Measurements from ENCODE around the gene UNC5C.

The UNC5C gene

GRCh38 chr4:95388911-95389310 lies 159.9 kb downstream of the UNC5C start:
- no peak for DNase-seq

- no peak for DNase-seq
Observed at GRCh38 chr4:95387719-95388118, 161.1 kb downstream of the UNC5C start.

DNA sequence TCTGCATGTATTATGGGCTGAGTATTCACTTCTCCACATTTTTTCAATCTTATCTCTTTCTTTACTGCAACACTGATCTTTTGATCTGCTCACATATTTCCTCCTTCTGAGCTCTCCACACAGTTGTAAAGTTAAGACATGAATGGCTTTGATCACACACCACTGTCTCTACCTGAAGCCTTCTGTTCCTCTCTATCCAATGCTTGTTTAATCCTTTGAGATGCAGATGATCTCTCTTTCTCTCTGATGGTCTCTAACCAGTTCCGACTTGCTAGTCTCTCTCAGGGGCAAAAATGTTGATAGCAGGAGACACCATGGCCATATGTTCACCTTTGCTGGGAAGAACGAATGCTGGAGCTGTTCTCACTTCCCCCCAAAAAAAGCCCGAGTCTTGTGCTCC lies 162.4 kb downstream of the UNC5C start:
- DNase-seq: no peak

DNA sequence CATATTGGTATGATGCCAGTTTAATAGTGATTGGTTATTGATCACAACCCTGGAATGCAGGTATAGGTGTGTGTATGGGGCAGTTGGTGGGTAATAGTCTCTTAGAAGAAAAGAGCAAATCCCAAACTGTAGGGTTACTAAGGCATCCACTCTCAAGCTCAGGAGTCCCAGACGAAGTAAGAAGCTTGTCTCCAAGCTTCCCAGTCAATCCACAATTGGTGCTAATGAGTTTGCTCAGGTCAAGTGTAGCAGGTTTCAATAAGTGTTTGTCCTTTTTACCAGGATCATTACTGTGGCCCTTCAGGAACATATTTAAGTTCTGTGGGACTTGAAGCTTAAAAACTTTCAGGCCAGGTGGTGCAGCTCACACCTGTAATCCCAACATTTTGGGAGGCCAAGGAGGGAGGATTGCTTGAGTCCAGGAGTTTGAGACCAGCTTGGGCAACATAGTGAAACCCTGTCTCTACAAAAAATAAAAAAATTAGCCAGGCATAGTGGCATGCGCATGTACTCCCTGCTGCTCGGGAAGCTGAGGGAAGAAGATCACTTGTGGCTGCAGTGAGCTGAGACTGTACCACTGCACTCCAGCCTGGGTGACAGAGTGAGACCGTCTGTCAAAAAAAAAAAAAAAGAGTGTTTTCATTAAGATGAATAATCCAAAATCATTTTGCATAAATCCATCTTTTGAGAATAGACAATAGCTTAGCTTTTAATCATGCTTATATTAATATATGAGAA lies 166.8 kb downstream of the UNC5C start:
- no peak for DNase-seq

DNA sequence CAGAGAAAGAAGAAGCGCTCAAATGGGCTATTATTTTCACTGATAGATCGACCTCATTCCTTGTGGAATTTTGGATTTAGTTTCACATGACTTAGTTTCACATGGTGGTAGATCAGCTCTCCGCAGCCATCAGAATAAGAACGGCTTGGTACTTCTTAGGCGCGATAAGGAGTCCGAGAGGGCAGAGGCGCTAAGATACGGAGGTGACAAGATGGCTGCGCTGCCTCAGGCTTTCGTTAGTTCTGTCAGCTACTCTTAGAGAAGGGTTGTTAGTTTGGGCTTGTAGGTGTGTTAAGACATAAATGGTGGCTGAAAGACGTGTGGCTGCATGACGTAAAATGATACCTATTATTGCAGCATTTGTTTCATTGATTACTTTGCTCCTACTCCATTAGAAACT lies 169.1 kb downstream of the UNC5C start:
- DNase-seq: no peak

DNA sequence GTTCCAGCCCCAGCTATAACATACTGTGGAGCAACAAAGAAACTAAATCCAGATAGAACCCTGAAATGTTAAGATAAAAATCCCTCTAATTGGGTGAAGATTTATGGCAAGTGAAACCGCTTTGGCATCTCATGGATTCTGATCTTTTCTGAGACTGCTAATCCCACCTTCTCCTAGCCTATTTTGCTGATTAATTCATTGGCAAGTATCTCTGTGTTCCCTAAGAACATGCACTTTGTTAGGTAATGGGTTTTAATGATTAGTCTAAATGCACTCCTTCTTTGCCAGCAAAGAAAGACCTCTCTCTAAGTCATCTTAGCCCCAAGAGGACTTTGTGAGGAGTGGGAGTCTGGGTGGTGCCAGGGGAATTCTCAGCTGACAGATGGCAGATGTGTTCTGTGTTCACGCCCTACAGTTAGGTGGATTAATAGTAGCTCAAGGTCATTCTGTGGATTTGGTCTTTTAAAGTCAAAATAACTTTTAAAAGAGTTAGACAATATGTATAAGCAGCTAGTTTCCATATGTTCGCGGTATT lies 171.3 kb downstream of the UNC5C start:
- no peak for DNase-seq

DNA sequence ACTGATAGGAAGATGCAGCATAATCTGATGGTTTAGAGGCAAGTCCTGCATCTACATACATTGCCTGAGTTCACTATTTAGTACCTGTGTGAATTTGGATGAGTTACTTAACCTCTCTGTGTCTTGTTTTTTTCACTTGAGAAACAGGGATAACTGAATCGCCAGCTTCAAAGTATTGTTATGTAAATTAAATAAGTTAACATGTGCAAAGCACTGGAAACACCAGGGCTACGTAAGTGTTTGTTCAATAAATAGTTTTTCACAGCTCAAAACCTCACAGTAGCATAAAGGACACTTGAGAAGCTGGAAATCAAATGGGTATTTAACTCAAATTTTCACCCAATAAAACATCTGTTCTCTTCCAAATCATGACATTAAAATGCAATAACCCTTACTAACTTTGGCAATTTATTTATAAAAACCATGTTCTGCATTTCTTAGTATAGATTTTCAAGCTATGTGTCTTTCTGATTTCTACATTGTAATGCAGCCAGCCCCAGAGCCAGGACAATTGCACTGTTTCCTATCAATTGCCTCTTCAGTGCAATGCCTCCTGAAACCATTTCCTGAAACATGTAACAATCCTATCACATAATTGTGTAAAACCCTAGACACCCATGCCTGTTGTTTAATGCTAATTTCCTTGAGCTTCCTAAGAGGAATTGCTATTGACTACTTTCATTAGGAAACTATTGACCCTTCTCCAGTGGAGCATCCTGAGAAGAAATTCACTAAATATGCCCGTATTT lies 177.1 kb downstream of the UNC5C start:
- no peak for DNase-seq

- no peak for DNase-seq
Observed at GRCh38 chr4:95367824-95368223, 180.9 kb downstream of the UNC5C start.

GRCh38 chr4:95363966-95364365 lies 184.8 kb downstream of the UNC5C start:
- no peak for DNase-seq

GRCh38 chr4:95363559-95363925 lies 185.2 kb downstream of the UNC5C start:
- no peak for DNase-seq

- DNase-seq: peak; percentile 54
Observed at GRCh38 chr4:95362906-95363558, 185.7 kb downstream of the UNC5C start.

DNA sequence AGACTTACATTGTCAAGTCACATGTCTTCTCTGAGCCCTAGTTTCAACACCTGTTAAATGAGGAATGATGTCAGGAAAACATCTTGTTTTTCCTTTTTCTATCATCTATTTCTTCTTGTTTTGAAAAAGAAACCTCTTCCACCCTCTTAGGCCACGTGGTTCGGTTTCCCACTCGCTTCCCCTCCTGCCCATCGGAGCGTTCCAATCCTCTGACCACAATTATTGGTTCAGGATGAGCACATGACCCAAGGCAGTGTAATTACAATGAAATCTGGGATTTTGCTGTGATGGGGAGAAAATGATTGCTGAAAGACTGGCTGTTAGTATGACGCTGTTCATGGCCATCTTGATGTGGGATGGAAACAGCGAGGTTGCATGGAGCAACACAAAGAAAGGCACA lies 186.7 kb downstream of the UNC5C start:
- no peak for DNase-seq

GRCh38 chr4:95361696-95361965 lies 187.1 kb downstream of the UNC5C start:
- DNase-seq: no peak

DNA sequence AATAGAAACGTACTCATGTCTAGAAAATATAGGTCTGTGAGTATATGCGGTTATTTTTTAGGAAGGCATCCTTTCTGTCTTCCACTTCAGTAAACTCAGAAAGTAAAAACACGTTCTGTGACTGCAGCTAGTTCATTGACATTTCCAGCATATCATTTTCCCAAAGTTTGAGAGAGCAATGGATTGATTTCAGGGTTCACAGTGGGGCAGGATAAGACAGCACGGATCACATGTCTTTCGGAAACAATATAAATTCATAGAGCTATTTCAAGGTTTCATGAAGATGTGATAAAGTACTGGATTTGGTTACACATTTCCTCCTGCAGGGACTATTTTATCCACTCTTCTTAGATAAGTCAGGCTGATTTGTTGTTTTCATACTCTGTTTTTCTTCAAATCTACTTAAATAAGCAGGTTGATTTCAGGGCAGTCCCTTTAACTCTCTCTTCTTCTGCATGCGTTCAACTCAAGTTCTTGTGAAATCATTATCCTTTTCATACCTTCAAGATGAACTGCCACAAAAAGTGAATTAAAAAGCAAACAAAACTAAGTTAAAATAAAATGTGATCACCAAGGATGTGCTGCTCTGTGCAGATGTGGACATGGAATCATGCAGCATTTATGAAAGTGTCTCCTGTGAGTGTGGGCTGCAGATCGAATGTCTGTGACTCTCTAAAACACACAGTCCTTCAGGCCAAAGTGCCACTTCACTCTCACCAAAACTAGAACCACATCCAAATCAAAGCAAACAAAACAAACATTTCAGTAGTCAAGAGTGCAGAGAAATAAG lies 187.7 kb downstream of the UNC5C start:
- DNase-seq: no peak

GRCh38 chr4:95360256-95360903 lies 188.4 kb downstream of the UNC5C start:
- DNase-seq: no peak

DNA sequence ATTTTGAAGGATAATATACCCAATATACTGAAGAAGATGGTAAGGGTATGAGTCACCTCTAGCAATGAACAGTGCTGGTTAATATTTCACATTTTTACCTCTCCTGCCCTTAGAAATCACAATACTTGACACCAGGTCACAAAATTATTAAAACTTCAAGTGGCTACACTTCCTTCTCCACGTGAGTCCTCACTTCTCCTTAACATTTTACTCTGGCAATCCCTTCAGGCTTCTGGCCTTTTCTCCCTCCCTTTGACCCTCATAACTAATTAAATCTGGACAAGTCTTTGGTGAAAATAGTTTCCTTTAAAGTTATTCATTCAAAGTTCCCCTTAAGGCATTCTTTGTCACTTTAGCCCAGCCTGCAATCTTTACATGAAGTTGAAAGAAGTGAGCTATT lies 190.4 kb downstream of the UNC5C start:
- DNase-seq: no peak

GRCh38 chr4:95355021-95355420 lies 193.8 kb downstream of the UNC5C start:
- DNase-seq: no peak

GRCh38 chr4:95348418-95348817 lies 200.4 kb downstream of the UNC5C start:
- DNase-seq: no peak

DNA sequence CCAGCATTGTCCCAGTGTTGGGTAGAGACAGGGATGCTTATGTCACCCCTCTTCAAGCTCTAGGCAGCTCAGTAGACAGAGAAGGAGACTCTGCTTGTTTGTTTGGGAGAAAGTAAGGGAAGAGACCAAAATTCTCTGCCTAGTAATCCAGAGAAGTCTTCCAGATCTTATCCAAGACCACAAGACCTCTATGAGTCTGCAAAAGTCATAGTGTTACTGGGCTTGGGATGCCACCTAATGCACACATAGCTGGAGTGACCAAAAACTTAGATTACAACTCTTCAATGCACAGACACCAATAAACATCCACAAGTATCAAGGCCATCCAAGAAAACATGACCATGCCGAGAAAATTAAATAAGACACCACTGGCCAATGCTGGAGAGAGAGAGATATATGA lies 205.5 kb downstream of the UNC5C start:
- DNase-seq: no peak

DNA sequence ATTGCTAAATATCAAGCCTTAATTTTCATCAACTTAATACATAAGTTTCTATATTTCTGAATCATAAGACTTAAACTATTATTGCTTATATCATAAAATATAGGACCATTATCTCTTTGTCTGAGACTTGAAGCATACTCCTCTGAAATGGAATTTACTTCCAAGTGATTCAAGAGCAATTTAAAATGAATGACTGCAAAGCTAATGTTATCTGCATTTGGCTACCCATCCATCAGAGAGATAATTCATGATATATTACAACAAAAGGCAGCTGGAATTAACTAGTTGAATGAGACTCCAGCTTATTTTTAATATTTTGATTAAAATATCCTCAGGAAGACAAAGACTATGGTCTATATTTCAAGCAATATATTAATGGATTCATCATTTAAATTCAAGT lies 208.6 kb downstream of the UNC5C start:
- no peak for DNase-seq

GRCh38 chr4:95325665-95326064 lies 223.1 kb downstream of the UNC5C start:
- no peak for DNase-seq

DNA sequence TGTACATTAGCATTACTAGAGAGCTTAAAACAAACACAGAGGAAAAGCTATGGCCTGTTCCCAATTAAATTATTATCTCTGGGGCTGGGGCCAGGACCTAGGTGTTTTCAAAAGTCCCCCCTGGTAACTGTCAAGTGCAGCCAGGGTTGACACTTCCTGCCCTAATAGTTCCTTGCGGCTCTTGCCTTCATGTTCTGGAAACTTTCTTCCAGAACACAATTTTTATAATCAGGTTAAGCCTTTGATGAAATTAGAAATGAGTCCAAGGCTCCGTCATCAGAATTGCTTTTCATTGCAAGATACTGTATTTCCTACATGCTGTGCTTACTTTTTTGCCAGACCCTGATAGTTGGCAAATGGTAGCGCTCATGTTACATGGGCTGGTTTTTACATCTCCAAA lies 229.6 kb downstream of the UNC5C start:
- no peak for DNase-seq

DNA sequence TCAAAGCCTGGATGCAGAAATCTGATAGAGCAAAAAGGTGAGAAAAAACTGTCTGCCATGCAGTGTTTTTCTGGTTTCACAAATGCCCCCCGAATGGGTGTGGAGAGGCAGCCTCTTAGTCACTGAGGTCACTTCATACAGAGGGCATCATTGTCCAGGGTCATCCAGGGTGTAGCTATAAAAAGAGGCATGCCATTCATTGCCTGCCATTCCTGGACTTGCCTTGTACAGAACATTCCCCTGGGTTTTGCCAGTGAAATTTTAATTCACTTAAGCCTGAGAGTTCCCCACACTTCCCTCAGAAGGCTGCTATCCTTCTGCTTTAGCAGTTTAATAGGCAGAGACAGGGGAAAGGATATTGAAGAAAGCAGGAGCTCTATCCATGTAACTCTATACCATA lies 230.3 kb downstream of the UNC5C start:
- no peak for DNase-seq

Measured in midbrain (tissue), 1 donor.